ENCODE data around the gene CSRP1. TPM values are rescaled to one million over a fixed set of nuclear protein-coding genes. Genes with fewer than 3 reads are reported as not detected.
"Not testable (repeated sequence)": the region's sequence is repeated elsewhere in the genome, so short reads cannot be mapped to it uniquely, and the experiment has no call there.

The CSRP1 gene
- total RNA-seq, 1 donor, result 480 TPM

- DNase-seq (ENCODE audit: insufficient read length, low spot score, missing footprints), result no peak
- no peaks in the 10 kb centered on the region for H3K27me3 ChIP-seq (ENCODE audit: insufficient read depth, low read length)
- TF ChIP-seq CTCF (IDR thresholded peaks at IDR 0.05; ENCODE audit: extremely low read depth, low read depth, low read length), result no peak
- peaks cover 4% of the 10 kb centered on the region for H4K20me1 ChIP-seq (ENCODE audit: insufficient read depth, low read length)
- no peak overlapping the region for H2AFZ ChIP-seq (ENCODE audit: low read length)
- no peak overlapping the region for H3K4me3 ChIP-seq (ENCODE audit: insufficient read depth, low read length)
- peaks cover 42% of the 10 kb centered on the region for H3K4me1 ChIP-seq (ENCODE audit: insufficient read depth, low read length)
- H3K36me3 ChIP-seq (ENCODE audit: insufficient read depth, low read length), result peaks cover 13% of the 10 kb centered on the region
- H3K27ac ChIP-seq (ENCODE audit: low read depth, low read length), result peak overlapping the region; percentile 92
- no peaks in the 10 kb centered on the region for H3K9me3 ChIP-seq (ENCODE audit: low read depth, low read length)
- H3K79me2 ChIP-seq (ENCODE audit: insufficient read depth, low read length), result peaks cover 96% of the 10 kb centered on the region
- no peak overlapping the region for H3K4me2 ChIP-seq (ENCODE audit: insufficient read depth, low read length)
Measured at GRCh38 chr1:201551096-201551495, 44.2 kb upstream of the CSRP1 start.

GRCh38 chr1:201549522-201549921, 42.6 kb upstream of the CSRP1 start:
- H3K36me3 ChIP-seq (ENCODE audit: insufficient read depth, low read length); H2AFZ ChIP-seq (ENCODE audit: low read length); H3K9me3 ChIP-seq (ENCODE audit: low read depth, low read length); DNase-seq (ENCODE audit: insufficient read length, low spot score, missing footprints); H4K20me1 ChIP-seq (ENCODE audit: insufficient read depth, low read length); H3K4me3 ChIP-seq (ENCODE audit: insufficient read depth, low read length); H3K27ac ChIP-seq (ENCODE audit: low read depth, low read length); H3K27me3 ChIP-seq (ENCODE audit: insufficient read depth, low read length); H3K4me2 ChIP-seq (ENCODE audit: insufficient read depth, low read length): not testable (repeated sequence)
- Histone ChIP-seq H3K79me2 (ENCODE audit: insufficient read depth, low read length) (peaks cover 96% of the 10 kb centered on the region), H3K4me1 (ENCODE audit: insufficient read depth, low read length) (peaks cover 39% of the 10 kb centered on the region)

GRCh38 chr1:201545851-201546492, 39.0 kb upstream of the CSRP1 start:
- no peak overlapping the region for H3K4me3 ChIP-seq (ENCODE audit: insufficient read depth, low read length)
- peaks cover 39% of the 10 kb centered on the region for H3K4me1 ChIP-seq (ENCODE audit: insufficient read depth, low read length)
- no peak overlapping the region for H2AFZ ChIP-seq (ENCODE audit: low read length)
- no peak for TF ChIP-seq CTCF (IDR thresholded peaks at IDR 0.05; ENCODE audit: extremely low read depth, low read depth, low read length)
- DNase-seq (ENCODE audit: insufficient read length, low spot score, missing footprints), result no peak
- H3K36me3 ChIP-seq (ENCODE audit: insufficient read depth, low read length), result no peaks in the 10 kb centered on the region
- no peak overlapping the region for H3K27ac ChIP-seq (ENCODE audit: low read depth, low read length)
- H3K4me2 ChIP-seq (ENCODE audit: insufficient read depth, low read length), result no peak overlapping the region
- no peaks in the 10 kb centered on the region for H3K9me3 ChIP-seq (ENCODE audit: low read depth, low read length)
- peaks cover 95% of the 10 kb centered on the region for H3K79me2 ChIP-seq (ENCODE audit: insufficient read depth, low read length)
- H4K20me1 ChIP-seq (ENCODE audit: insufficient read depth, low read length), result peaks cover 16% of the 10 kb centered on the region
- no peaks in the 10 kb centered on the region for H3K27me3 ChIP-seq (ENCODE audit: insufficient read depth, low read length)

- TF ChIP-seq CTCF (IDR thresholded peaks at IDR 0.05; ENCODE audit: extremely low read depth, low read depth, low read length), result no peak
- no peak overlapping the region for H3K4me2 ChIP-seq (ENCODE audit: insufficient read depth, low read length)
- H2AFZ ChIP-seq (ENCODE audit: low read length), result no peak overlapping the region
- H3K27me3 ChIP-seq (ENCODE audit: insufficient read depth, low read length), result no peaks in the 10 kb centered on the region
- no peak overlapping the region for H3K4me3 ChIP-seq (ENCODE audit: insufficient read depth, low read length)
- DNase-seq (ENCODE audit: insufficient read length, low spot score, missing footprints), result no peak
- H3K79me2 ChIP-seq (ENCODE audit: insufficient read depth, low read length), result peaks cover 96% of the 10 kb centered on the region
- no peaks in the 10 kb centered on the region for H3K9me3 ChIP-seq (ENCODE audit: low read depth, low read length)
- H3K27ac ChIP-seq (ENCODE audit: low read depth, low read length), result no peak overlapping the region
- H4K20me1 ChIP-seq (ENCODE audit: insufficient read depth, low read length), result peaks cover 16% of the 10 kb centered on the region
- no peaks in the 10 kb centered on the region for H3K36me3 ChIP-seq (ENCODE audit: insufficient read depth, low read length)
- peaks cover 44% of the 10 kb centered on the region for H3K4me1 ChIP-seq (ENCODE audit: insufficient read depth, low read length)
Measured at GRCh38 chr1:201544710-201545109, 37.8 kb upstream of the CSRP1 start.
